Raji (cell line): ENCODE data around the gene LIPG.

Experiments used
- POLR2A ChIP-seq: IDR thresholded peaks from 2 replicates; pipeline ENCODE4 v1.6.1; 2011; ENCODE audit warnings: low read depth, low read length, control low read depth; ENCODE audit not compliant: insufficient read depth

The LIPG gene

GRCh38 chr18:49639643-49640391, 78.0 kb downstream of the LIPG start:
- no peak for TF ChIP-seq POLR2A

GRCh38 chr18:49640741-49641140, 78.9 kb downstream of the LIPG start:
- no peak for TF ChIP-seq POLR2A

GRCh38 chr18:49645196-49645595, 83.3 kb downstream of the LIPG start:
- no peak for TF ChIP-seq POLR2A

GRCh38 chr18:49645841-49646351, 84.0 kb downstream of the LIPG start:
- TF ChIP-seq POLR2A = no peak

- TF ChIP-seq POLR2A = no peak
Observed at GRCh38 chr18:49646873-49647272, 85.0 kb downstream of the LIPG start.

GRCh38 chr18:49647496-49648168, 85.8 kb downstream of the LIPG start:
- no peak for TF ChIP-seq POLR2A

- TF ChIP-seq POLR2A = no peak
Observed at GRCh38 chr18:49648326-49648725, 86.5 kb downstream of the LIPG start.
